ENCODE measurements around the gene CPEB3.
"Not testable (repeated sequence)": the region's sequence is repeated elsewhere in the genome, so short reads cannot be mapped to it uniquely, and the experiment has no call there.

CPEB3 gene

GRCh38 chr10:92146781-92147180 is 144.1 kb downstream of the CPEB3 start:
- DNase-seq (ENCODE audit: low read depth): no peak
- no peak overlapping the region for H3K4me3 ChIP-seq (ENCODE audit: low read depth, low read length)
- no peak for TF ChIP-seq CTCF (IDR thresholded peaks at IDR 0.05; ENCODE audit: low read depth, low read length, missing control alignments)

- no peak overlapping the region for H3K4me3 ChIP-seq (ENCODE audit: low read depth, low read length)
- DNase-seq (ENCODE audit: low read depth): no peak
- no peak for TF ChIP-seq CTCF (IDR thresholded peaks at IDR 0.05; ENCODE audit: low read depth, low read length, missing control alignments)
Observed at GRCh38 chr10:92146107-92146506, 144.8 kb downstream of the CPEB3 start.

- no peak for TF ChIP-seq CTCF (IDR thresholded peaks at IDR 0.05; ENCODE audit: low read depth, low read length, missing control alignments)
- peak; percentile 49 for DNase-seq (ENCODE audit: low read depth)
- no peak overlapping the region; the same call in 1 of the 2 replicates for H3K4me3 ChIP-seq (ENCODE audit: low read depth, low read length)
Observed at GRCh38 chr10:92142949-92143348, 147.9 kb downstream of the CPEB3 start.

GRCh38 chr10:92142512-92142911 is 148.4 kb downstream of the CPEB3 start:
- H3K4me3 ChIP-seq (ENCODE audit: low read depth, low read length): no peak overlapping the region; the same call in 1 of the 2 replicates
- TF ChIP-seq CTCF (IDR thresholded peaks at IDR 0.05; ENCODE audit: low read depth, low read length, missing control alignments): no peak
- no peak for DNase-seq (ENCODE audit: low read depth)

- not testable (repeated sequence) for DNase-seq (ENCODE audit: low read depth); H3K4me3 ChIP-seq (ENCODE audit: low read depth, low read length)
Observed at GRCh38 chr10:92141147-92141546, 149.7 kb downstream of the CPEB3 start.

- DNase-seq (ENCODE audit: low read depth); H3K4me3 ChIP-seq (ENCODE audit: low read depth, low read length): not testable (repeated sequence)
Observed at GRCh38 chr10:92134049-92134448, 156.8 kb downstream of the CPEB3 start.

- H3K4me3 ChIP-seq (ENCODE audit: low read depth, low read length): no peak overlapping the region
- TF ChIP-seq CTCF (IDR thresholded peaks at IDR 0.05; ENCODE audit: low read depth, low read length, missing control alignments): no peak
- DNase-seq (ENCODE audit: low read depth): no peak
Observed at GRCh38 chr10:92131275-92131820, 159.5 kb downstream of the CPEB3 start.

GRCh38 chr10:92130622-92131274 is 160.1 kb downstream of the CPEB3 start:
- DNase-seq (ENCODE audit: low read depth): no peak
- no peak overlapping the region for H3K4me3 ChIP-seq (ENCODE audit: low read depth, low read length)
- no peak for TF ChIP-seq CTCF (IDR thresholded peaks at IDR 0.05; ENCODE audit: low read depth, low read length, missing control alignments)

Data from GM12864 (cell line).